Inferior parietal cortex (tissue), 1 donor: ENCODE measurements around the gene CRK.

Experiments
- DNase-seq: peaks from one replicate; pipeline ENCODE4 v3.0.0-alpha.2; 2016; ENCODE audit errors: extremely low spot score

CRK gene

GRCh38 chr17:1486802-1487695 lies 31.0 kb upstream of the CRK start:
- DNase-seq = no peak

DNA sequence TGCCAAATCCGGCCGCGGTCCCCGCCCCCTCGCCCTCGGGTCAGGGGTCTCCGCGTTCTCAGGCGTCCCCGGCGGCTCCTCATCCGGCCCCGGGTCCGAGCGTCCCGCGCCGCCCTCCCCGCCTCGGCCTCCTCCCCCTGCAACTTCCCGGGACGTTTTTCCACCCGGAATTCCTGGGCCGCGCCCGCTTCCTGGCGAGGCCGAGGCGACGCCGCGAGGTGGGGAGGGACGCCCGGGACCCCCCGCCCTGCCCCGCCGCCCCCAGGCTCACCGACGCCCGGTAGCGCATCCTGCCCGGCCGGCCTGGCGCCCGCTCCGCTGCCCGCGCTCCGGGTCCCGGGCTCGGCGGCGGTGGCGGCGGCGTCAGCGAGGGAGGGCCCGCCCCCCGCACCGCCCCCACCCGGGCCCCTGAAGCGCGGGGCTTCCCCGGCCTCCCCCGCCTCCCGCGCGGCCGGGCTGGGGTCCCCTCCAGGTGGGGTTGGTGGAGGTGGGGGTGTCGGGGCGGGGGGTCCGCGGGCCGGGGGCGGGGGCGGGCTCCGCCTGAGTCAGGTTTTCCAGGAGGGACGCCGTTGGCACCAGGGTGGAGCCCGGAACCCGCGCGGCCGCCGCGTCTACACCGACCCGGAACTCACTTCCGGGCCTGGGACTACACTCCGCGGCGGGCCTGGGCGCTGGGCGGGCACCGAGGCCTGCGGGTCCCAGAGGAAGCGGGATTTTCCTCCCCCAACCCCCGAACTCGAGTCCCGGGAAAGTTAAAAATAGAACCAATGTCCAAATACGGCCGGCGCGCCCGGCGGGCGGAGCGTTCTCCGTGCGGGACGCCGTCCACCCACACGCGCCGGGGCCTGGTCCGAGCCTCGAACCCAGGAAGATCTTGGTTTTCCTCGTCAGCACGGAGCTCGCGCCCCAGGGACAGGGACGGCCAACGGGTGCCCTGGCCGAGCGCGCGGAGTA lies 29.7 kb upstream of the CRK start:
- DNase-seq = no peak

DNA sequence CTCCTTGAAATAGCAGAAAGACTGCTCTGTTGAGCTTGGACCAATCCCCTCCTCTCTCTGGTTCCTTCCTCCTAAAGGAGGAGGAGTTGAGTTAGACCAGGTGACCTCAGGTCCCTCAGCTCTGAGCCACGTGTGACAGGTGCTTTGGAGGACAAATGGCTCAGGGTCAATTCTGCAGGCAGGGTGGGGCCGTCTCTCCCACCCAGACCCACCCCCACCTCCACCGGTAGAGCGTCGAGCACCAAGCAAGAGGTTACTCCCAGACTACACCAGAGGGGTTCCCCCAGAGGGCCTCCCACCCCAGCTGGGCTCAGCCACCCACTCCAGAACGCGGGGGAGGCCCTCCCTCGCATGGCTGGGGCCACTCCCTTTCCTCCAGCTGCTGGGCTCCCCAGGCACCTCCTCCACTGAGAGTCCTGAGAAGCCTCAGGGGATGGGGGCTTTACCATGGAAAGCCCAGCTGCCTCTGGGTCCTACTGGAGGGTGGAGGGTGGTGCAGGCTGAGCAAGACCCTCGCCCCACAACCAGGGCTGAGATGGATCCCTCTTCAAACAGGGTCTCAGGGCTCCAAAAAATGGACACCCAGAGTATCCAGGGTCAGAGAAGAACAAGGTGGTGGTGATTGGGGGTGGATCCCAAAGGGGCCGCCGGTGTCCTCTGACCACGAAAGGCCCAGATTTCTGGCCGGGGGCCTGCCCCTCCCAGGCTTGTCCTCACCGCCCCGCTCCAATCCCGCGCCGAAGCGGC lies 28.8 kb upstream of the CRK start:
- no peak for DNase-seq

GRCh38 chr17:1484060-1484535 lies 28.1 kb upstream of the CRK start:
- DNase-seq = no peak

DNA sequence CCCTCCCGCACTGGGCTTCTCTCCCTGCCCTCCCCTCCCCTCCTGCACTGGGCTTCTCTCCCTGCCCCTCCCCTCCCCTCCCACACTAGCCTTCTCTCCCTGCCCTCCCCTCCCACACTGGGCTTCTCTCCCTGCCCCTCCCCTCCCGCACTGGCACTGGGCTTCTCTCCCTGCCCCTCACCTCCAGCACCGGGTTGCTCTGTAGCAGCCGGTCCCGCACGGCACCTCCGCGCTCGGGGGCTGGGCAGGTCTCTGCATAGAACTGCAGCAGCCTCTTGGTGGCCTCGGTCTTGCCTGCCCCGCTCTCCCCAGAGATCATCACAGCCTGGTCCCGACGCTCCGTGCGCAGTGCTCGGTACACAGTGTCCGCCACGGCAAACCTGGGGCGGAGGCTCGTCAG lies 26.6 kb upstream of the CRK start:
- DNase-seq = no peak

DNA sequence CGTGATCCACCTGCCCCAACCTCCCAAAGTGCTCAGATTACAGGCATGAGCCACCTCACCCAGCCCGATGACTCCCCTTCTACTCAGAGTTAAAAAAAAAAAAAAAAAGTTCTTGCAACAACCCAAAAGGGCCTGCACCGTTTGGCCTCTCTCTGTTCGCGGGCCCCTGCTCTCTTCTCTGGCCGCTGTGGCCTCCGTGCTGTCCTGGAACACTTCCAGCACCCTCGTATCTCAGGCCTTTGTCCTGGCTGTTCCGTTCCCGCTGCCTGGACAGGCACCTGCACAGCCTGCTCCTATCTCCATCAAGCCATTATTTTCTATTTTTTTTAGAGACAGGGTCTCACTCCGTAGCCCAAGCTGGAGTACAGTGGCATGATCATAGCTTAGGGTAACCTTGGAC lies 25.7 kb upstream of the CRK start:
- no peak for DNase-seq

DNA sequence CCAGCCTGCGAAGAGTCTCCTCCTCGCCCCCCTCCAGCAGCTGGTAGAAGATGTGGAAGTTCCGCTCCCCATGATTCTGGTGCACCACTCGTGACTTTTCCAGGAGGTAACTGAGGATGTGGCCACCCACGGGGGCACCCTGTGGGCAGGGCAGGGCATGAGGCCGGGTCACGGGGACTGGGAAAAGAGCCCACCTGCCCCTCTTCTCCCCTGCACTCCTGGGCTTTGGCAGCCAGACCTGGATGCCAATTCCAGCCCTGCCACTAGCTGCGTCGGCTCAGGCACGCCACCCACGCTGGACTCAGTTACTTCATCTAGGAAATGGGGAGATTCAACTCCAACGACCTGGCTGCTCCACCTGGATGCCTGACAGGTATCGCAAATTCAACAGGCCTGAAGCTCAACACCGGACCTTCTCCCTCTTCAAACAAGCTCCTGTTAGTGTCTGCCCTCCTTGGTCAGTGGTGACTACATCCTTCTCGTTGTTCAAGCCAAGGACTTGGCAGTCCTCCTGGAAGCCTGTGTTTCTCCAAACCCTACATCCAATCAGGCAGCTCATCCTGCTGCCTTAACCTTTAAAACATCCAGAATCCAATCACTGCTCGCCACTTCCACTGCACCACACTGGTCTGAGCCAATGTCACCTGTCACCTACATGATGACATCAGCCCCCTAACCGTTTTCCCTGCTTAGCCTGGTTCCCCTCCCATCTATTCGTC lies 24.9 kb upstream of the CRK start:
- DNase-seq = no peak

DNA sequence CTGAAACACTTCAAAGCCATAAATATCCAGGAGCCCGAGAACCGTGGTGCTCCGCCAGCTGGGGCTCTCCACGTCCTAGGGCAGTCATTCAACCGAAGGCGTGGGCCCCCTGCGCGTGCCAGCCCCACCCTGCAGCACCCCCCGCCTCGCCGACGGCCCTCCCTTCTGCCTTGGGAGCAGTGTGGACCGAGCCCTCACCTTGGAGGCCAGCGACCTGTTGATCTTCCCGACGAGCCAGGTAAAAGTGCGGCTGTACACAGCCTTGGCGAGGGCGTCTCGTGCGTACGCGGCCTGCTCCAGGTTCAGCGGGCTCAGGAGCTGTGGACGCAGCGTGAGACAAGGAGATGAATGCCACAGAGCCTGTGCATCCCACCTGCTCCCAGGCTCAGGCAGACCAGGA lies 22.4 kb upstream of the CRK start:
- no peak for DNase-seq

DNA sequence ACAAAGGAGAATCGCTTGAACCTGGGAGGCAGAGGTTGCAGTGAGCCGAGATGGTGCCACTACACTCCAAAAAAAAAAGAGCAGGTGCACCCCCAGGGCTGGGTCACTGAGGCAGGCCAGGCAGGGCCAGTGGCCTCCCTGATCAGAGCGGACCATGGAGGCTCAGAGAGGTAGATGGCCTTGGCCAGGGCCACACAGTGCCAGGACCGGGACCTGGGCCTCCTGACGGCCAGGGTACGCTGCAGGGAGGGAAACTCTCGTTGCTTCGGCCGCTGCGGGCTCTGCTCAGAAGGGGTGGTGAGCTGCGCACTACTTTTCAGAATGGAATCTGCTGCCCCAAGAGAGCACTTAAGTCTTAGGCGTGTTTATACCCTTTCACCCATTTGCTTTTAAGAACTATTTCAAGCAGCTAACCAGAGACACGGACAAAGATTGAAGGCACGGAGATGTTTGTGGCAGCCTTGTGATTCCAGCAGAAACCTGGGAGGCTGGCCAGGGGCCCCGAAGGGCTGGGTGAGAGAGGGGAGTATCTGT lies 19.4 kb upstream of the CRK start:
- DNase-seq = no peak

DNA sequence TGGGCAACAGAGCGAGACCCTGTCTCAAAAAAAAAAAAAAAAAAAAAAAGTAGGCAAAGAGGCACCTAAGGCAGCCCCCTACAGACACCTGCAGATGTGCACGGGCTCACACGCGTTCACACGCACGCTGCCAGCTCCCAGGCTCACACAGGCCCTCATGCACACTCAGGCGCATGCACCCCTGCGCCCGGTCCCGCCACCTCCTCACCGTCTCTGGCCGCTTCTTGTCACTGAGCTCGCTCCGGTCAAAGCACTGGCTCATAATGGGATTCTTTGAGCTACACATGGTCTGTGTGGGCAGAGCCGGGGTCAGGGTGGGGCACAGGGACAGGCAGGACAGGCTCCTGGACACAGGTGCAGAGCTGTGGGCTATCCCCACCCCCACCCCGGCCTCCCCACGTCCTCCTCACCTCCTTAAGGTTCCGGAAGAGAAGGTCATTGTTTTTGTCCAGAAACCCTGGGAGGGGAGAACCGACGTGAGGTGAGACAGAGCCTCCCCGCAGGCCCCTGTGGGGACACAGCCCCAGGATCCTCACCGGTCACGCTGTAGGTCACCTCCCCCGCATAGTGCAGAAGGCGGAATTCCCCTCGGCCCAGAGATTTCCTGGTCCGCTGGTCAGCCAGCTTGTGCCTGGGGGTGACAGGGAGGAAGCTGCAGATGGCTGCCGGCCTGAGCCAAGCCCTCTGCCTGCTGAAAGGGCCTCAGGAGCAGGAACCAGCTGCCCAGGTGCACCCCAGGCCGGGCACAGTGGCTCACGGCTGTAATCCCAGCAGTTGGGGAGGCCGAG lies 18.6 kb upstream of the CRK start:
- DNase-seq = no peak

DNA sequence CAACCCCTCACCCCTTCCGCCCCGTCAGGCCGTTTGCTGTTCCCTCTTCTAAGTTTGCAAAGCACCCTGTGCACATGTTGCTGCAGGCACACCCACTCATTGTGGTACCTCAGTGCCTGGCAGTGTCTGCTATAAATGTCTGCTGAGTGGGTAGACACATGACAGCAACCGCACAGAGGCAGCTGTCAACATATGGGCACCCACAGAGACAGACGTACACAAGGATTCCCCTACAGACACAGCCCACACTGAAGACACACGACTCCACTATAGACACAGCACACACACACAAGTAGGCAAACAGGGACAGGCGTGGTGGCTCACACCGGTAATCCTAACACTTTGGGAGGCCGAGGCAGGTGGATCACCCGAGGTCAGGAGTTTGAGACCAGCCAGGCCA lies 17.8 kb upstream of the CRK start:
- no peak for DNase-seq

- DNase-seq = no peak
Observed at GRCh38 chr17:1473170-1473569, 17.1 kb upstream of the CRK start.

DNA sequence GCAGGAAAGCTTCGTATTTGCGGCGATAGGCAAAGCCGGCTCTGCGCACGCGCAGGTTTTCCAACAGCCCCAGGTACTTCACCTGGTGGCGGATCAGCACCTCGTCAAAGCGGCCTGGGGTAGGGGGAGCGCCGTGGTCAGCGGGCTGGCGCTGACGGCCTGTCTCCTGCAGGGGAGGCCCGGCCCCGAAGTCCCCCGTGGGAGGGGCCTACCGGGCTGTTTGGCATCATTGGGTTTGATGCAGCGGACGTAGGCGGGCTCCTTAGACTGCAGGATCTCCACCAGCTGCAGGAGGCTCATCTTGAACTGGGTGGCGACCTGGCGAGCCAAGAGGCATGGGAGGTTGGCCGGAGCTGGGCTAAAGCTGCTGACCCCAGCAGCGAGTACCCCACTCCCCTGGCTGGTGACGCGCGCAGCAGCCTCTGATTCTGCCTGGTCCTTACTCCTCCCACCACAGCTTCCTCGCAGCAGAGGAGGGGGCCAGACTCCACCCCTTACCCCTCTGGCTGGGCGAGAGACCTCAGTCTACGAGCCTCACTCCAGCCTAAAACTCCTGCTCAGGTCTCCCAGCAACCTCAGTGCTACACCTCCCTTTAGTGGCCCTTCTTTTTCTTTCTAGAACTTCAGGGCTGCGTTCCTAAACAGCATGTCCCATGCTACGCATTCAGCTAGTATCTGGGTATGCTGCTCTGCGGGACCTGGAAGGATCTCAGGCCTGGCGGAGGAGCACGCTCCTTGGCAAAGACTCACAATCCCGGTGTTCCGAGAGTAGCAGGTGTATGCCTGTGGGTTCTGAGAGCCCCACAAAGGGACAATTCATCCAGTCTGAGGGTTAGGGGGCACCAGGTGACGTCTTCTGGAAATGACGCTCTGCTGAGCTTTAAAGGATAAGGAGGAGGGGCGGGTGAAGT lies 16.1 kb upstream of the CRK start:
- DNase-seq = no peak

DNA sequence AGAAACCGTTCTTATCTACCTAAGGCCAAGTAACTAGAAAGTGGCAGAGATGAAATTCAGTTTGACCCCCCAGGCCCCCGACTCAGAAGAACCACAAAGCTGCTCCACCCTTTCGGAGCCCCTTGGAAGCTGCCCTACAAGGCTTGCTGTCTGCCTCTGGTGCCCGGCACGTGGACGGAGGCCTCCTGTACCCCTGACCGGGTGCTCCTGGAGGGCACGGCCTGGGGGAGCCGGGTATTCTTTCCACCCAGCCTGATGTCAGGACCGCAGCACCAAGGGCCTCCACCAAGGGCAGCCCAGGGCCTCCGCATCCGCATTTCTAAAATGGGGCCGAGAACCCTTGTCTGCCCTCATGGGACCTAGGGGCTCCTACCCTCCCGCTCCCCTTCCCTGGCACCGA lies 15.5 kb upstream of the CRK start:
- DNase-seq = no peak

DNA sequence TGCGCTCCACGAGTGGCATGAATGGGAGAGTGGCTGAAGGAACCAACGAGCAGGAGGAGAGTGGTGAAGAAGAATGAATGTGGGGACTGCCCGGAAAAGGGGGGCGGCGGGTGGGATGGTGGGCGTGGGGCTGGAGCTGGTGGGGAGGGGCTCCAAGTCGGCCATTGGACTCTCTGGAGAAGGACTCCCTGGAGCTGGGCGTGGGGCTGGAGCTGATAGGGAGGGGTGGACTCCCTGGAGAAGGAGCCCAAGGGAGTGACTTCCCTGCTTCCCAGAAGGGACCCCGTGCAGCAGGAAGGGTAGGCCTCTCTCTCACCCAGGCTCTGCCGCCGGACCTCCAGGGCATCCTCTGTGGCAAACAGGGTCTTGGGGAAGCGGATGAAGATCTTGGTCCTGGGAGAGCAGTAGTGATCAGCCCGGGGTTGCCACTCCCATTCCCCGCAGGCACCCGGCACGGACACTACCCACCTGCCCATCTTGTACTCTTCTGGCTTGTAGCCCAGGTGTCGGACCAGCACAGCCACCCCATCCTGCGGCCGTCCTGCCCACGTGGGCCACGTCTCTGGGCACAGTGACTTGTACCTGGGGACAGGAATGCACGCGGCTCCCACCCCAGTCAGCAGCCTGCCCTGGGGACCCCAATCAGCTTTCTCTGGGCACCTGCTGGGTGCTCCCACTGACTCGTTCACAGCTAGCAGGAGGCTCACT lies 14.9 kb upstream of the CRK start:
- DNase-seq = no peak

GRCh38 chr17:1470071-1470754 lies 14.2 kb upstream of the CRK start:
- DNase-seq = no peak

DNA sequence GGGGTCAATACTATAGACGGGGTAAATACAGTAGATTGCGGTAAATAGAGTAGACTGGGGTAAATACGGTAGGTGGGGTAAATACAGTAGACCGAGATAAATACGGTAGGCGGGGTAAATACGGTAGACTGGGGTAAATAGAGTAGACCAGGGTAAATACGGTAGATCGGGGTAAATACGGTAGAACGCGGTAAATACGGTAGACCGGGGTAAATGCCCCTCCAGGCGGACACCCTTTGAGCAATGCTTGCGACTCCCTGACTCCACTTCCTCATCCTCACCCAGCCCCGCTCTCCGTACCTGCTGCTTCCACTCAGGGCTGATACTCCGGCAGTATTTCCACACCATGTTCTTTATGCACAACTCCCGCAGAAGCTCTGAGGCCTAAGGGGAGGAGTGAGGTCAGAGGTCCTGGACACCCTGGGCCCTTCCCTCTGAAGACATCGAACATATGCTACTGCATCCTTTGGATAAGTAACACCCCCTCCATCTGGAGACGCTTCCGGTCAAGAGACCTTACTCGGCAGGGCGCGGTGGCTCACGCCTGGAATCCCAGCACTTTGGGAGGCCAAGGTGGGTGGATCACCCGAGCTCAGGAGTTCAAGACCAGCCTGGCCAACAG lies 13.3 kb upstream of the CRK start:
- DNase-seq = no peak
